ENCODE measurements around the gene DIP2B. TPM values are rescaled to one million over a fixed set of nuclear protein-coding genes. Genes with fewer than 3 reads are reported as not detected.
A peak's percentile ranks its signal among the peaks of the same experiment; 100 is the strongest.

DIP2B gene
- total RNA-seq, 1 donor from 2014 or later: 28.9 TPM

GRCh38 chr12:50626026-50626425 is 121.2 kb downstream of the DIP2B start:
- Mint-ChIP-seq H3K27ac (ENCODE audit: unreplicated experiment) (peak overlapping the region; percentile 62), H3K4me3 (ENCODE audit: unreplicated experiment) (no peak overlapping the region), H3K36me3 (ENCODE audit: unreplicated experiment) (peaks cover 21% of the 10 kb centered on the region), H3K27me3 (ENCODE audit: unreplicated experiment) (no peaks in the 10 kb centered on the region), H3K9me3 (ENCODE audit: unreplicated experiment) (no peaks in the 10 kb centered on the region), H3K4me1 (ENCODE audit: unreplicated experiment) (peaks cover 43% of the 10 kb centered on the region)
- no peak for TF ChIP-seq CTCF (IDR thresholded peaks at IDR 0.05)
- no peak for DNase-seq (ENCODE audit: extremely low spot score, unreplicated experiment)

DNA sequence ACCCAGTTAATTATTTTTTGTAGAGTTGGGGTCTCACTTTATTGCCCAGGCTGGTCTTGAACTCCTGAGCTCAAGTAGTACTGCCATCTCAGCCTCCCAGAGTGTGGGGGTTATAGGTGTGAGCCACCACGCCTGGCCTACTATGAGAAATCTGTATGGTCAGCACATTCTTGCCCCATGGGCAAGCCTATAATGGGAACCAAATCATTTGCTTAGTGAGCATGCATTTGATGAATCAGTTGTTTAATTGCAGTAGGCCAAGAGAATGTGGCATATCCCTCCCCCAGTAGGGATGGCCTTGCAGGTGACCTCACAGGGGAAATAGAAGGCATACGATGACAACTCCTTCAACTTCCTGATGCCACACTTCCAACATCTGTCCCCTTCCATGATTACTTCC is 122.7 kb downstream of the DIP2B start:
- Mint-ChIP-seq H3K4me3 (ENCODE audit: unreplicated experiment) (no peak overlapping the region), H3K4me1 (ENCODE audit: unreplicated experiment) (peaks cover 29% of the 10 kb centered on the region), H3K27ac (ENCODE audit: unreplicated experiment) (no peak overlapping the region), H3K9me3 (ENCODE audit: unreplicated experiment) (no peaks in the 10 kb centered on the region), H3K27me3 (ENCODE audit: unreplicated experiment) (no peaks in the 10 kb centered on the region), H3K36me3 (ENCODE audit: unreplicated experiment) (peaks cover 22% of the 10 kb centered on the region)
- DNase-seq (ENCODE audit: extremely low spot score, unreplicated experiment): no peak
- TF ChIP-seq CTCF (IDR thresholded peaks at IDR 0.05): no peak

- Mint-ChIP-seq H3K9me3 (ENCODE audit: unreplicated experiment) (no peaks in the 10 kb centered on the region), H3K4me1 (ENCODE audit: unreplicated experiment) (peaks cover 30% of the 10 kb centered on the region), H3K27me3 (ENCODE audit: unreplicated experiment) (no peaks in the 10 kb centered on the region), H3K27ac (ENCODE audit: unreplicated experiment) (no peak overlapping the region), H3K36me3 (ENCODE audit: unreplicated experiment) (peaks cover 26% of the 10 kb centered on the region), H3K4me3 (ENCODE audit: unreplicated experiment) (no peak overlapping the region)
- DNase-seq (ENCODE audit: extremely low spot score, unreplicated experiment): no peak
- no peak for TF ChIP-seq CTCF (IDR thresholded peaks at IDR 0.05)
These were observed 123.6 kb downstream of the DIP2B start for GRCh38 chr12:50628394-50628793.

- H3K4me1 Mint-ChIP-seq (ENCODE audit: unreplicated experiment): peaks cover 4% of the 10 kb centered on the region
- no peak overlapping the region for H3K4me3 Mint-ChIP-seq (ENCODE audit: unreplicated experiment)
- TF ChIP-seq CTCF (IDR thresholded peaks at IDR 0.05): no peak
- H3K9me3 Mint-ChIP-seq (ENCODE audit: unreplicated experiment): no peaks in the 10 kb centered on the region
- DNase-seq (ENCODE audit: extremely low spot score, unreplicated experiment): no peak
- H3K27me3 Mint-ChIP-seq (ENCODE audit: unreplicated experiment): no peaks in the 10 kb centered on the region
- peaks cover 19% of the 10 kb centered on the region for H3K36me3 Mint-ChIP-seq (ENCODE audit: unreplicated experiment)
- H3K27ac Mint-ChIP-seq (ENCODE audit: unreplicated experiment): no peak overlapping the region
These were observed 129.2 kb downstream of the DIP2B start for GRCh38 chr12:50633955-50634354.

DNA sequence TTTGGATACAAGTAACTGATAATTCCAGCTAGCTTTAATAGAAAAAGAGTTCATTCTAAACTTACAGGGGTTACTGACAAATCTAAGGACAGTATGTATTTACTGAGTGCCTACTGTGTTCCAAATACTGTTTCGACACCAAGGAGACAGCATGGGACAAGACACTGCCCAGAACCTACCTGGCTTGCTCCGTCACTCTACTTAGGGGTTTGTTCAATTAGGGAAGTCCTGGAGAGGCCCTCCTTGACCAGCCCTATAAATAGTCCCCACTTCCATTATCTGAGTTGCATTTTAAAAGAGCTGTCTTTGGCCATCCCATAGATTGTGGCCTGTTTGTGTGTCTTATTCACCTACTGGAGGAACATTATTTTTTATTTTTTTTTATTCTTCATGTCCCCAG is 129.6 kb downstream of the DIP2B start:
- no peaks in the 10 kb centered on the region for H3K9me3 Mint-ChIP-seq (ENCODE audit: unreplicated experiment)
- no peak overlapping the region for H3K27ac Mint-ChIP-seq (ENCODE audit: unreplicated experiment)
- DNase-seq (ENCODE audit: extremely low spot score, unreplicated experiment): no peak
- H3K27me3 Mint-ChIP-seq (ENCODE audit: unreplicated experiment): no peaks in the 10 kb centered on the region
- no peak overlapping the region for H3K4me3 Mint-ChIP-seq (ENCODE audit: unreplicated experiment)
- peaks cover 4% of the 10 kb centered on the region for H3K4me1 Mint-ChIP-seq (ENCODE audit: unreplicated experiment)
- peaks cover 15% of the 10 kb centered on the region for H3K36me3 Mint-ChIP-seq (ENCODE audit: unreplicated experiment)
- TF ChIP-seq CTCF (IDR thresholded peaks at IDR 0.05): no peak

Measured in osteocyte (in vitro differentiated cells).